ENCODE results near the gene TAB2. TPM values are rescaled to one million over a fixed set of nuclear protein-coding genes. Genes with fewer than 3 reads are reported as not detected.
"Not testable (repeated sequence)": the region's sequence is repeated elsewhere in the genome, so short reads cannot be mapped to it uniquely, and the experiment has no call there.

TAB2 gene
- total RNA-seq, 3 donors from 2014 or later: 63.3 to 91.0 (median 75.8) TPM

DNA sequence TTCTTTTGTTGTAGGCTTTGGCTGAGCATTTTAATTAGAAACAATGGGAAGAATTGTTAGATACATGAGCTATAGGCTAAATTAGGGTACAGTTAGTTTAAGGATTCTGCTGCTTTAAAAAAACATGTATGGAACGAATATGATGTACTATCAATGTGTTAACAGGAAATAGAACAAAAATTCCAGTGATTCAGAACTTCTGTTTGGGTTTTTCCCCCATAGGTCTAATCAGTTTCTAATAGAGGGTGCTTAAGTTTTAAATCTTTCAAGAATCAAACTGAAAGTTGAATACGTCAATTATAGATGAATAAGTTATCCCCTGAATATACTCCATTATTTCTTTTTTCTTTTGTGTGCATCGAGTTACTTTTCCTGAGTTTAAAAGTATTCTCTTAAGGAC lies 1.9 kb downstream of the TAB2 start:
- H3K4me1 ChIP-seq: peaks cover 0 to 8% of the 10 kb centered on the region in 2 donors
- DNase-seq (ENCODE audit: low spot score in 2 of 2): no peak
- no peaks in the 10 kb centered on the region for H3K36me3 ChIP-seq
- H3K27ac ChIP-seq: peak overlapping the region; percentile 99
- H3K4me3 ChIP-seq: peak overlapping the region; percentile 96 to 97 (median 96)
- H3K27me3 ChIP-seq: no peaks in the 10 kb centered on the region
- intact Hi-C loops (cut with DNase I; ENCODE audit: low total_unique reads): no loop called here
- no peaks in the 10 kb centered on the region for H3K9me3 ChIP-seq
- TF ChIP-seq, protein P1, sequence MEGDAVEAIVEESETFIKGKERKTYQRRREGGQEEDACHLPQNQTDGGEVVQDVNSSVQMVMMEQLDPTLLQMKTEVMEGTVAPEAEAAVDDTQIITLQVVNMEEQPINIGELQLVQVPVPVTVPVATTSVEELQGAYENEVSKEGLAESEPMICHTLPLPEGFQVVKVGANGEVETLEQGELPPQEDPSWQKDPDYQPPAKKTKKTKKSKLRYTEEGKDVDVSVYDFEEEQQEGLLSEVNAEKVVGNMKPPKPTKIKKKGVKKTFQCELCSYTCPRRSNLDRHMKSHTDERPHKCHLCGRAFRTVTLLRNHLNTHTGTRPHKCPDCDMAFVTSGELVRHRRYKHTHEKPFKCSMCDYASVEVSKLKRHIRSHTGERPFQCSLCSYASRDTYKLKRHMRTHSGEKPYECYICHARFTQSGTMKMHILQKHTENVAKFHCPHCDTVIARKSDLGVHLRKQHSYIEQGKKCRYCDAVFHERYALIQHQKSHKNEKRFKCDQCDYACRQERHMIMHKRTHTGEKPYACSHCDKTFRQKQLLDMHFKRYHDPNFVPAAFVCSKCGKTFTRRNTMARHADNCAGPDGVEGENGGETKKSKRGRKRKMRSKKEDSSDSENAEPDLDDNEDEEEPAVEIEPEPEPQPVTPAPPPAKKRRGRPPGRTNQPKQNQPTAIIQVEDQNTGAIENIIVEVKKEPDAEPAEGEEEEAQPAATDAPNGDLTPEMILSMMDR (IDR thresholded peaks at IDR 0.05): no peak
- TF ChIP-seq POLR2A (IDR thresholded peaks at IDR 0.05) (no peak), POLR2AphosphoS5 (IDR thresholded peaks at IDR 0.05) (no peak)

DNA sequence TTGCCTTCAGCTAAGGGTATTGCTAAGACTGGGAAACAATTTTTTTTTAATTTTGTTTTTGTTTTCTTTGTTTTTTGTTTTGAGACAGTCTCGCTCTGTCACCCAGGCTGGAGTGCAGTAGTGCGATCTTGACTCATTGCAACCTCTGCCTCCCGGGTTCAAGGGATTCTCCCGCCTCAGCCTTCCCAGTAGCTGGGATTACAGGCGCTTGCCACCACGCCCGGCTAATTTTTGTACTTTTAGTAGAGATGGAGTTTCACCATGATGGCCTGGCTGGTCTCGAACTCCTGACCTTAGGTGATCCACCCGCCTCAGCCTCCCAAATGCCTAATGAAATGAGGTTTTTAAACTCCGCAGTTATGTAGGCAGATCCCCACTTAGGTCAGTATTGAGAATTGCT lies 2.5 kb downstream of the TAB2 start:
- H3K9me3 ChIP-seq; H3K4me1 ChIP-seq; H3K36me3 ChIP-seq; H3K27me3 ChIP-seq; DNase-seq (ENCODE audit: low spot score in 2 of 2); intact Hi-C loops (cut with DNase I; ENCODE audit: low total_unique reads): not testable (repeated sequence)
- Histone ChIP-seq H3K27ac (peak overlapping the region in 1 of 2 donors; percentile 99), H3K4me3 (peak overlapping the region in 2 of 3 donors; percentile 96)

DNA sequence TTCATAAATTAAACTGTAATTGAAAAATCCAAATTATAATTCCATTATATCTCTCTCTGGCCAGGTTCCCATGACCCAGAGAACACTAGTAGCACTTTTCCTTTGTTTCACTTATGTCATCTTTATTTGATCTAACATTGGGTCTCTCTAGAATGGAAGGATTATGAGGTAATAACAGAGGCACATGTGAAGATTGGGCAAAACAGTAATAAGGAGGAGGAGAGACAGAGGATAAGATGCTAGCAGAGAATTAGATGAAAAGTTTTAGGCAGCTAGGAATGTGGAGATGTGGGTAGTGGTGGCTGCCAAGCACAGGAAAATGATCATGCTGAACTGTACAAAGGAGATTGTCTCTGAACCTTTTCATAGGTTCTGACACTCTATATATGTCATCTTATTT lies 3.3 kb downstream of the TAB2 start:
- H3K9me3 ChIP-seq: no peaks in the 10 kb centered on the region
- H3K4me3 ChIP-seq: no peak overlapping the region
- no peak for DNase-seq (ENCODE audit: low spot score in 2 of 2)
- H3K4me1 ChIP-seq: peaks cover 0 to 8% of the 10 kb centered on the region in 2 donors
- H3K27ac ChIP-seq: no peak overlapping the region
- no peaks in the 10 kb centered on the region for H3K36me3 ChIP-seq
- TF ChIP-seq POLR2AphosphoS5 (IDR thresholded peaks at IDR 0.05) (no peak), POLR2A (IDR thresholded peaks at IDR 0.05) (no peak)
- TF ChIP-seq, protein P1 (IDR thresholded peaks at IDR 0.05): no peak
- intact Hi-C loops (cut with DNase I; ENCODE audit: low total_unique reads): no loop called here
- no peaks in the 10 kb centered on the region for H3K27me3 ChIP-seq

DNA sequence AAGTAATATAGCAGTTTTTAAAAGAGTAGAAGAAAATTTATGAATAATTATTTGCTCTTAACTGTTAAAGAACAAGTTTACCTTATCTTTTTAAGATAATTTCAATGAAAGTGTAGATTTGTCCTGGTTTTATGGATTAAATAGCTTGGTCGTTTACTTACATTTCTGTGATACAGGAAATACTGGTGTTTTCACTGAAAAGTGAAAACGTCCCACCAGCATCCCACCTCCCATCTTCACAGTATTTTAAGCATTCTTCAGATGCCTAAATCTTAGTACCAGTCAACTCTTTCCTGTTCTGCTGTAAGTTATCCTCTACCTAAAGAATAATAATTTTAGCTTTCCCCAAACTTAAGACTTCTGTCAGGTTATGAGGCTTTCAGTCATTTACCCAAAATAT lies 5.8 kb downstream of the TAB2 start:
- intact Hi-C loops (cut with DNase I; ENCODE audit: low total_unique reads): no loop called here
- H3K4me3 ChIP-seq: no peak overlapping the region
- H3K36me3 ChIP-seq: no peaks in the 10 kb centered on the region
- H3K4me1 ChIP-seq: peaks cover 0 to 15% of the 10 kb centered on the region in 2 donors
- no peaks in the 10 kb centered on the region for H3K27me3 ChIP-seq
- no peaks in the 10 kb centered on the region for H3K9me3 ChIP-seq
- DNase-seq (ENCODE audit: low spot score in 2 of 2): no peak
- TF ChIP-seq POLR2A (IDR thresholded peaks at IDR 0.05): no peak
- no peak for TF ChIP-seq POLR2AphosphoS5 (IDR thresholded peaks at IDR 0.05)
- TF ChIP-seq, protein P1 (IDR thresholded peaks at IDR 0.05): no peak
- H3K27ac ChIP-seq: no peak overlapping the region

DNA sequence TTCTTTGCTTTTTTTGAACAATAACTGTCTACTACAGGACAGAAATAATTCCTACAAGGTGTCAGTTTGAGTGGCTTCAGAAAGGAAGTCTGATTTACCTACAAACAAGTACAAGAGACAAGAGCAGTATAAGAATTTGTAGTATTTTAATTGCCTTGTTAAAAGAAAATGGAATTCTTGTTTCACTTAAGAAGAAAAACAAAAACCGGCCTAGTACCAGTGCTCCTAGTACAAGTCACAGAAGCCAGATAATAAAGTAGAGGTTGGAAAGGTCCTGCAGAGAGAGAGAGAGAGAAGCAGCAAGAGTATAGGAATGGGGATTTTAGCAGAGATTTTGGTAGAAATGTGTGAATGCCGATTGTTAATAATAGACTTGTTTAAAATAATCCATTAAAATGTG lies 6.4 kb downstream of the TAB2 start:
- intact Hi-C loops (cut with DNase I; ENCODE audit: low total_unique reads): no loop called here
- H3K27me3 ChIP-seq: no peaks in the 10 kb centered on the region
- peak overlapping the region in 1 of 2 donors; percentile 15 for H3K27ac ChIP-seq
- no peak overlapping the region for H3K4me3 ChIP-seq
- H3K36me3 ChIP-seq: no peaks in the 10 kb centered on the region
- no peaks in the 10 kb centered on the region for H3K9me3 ChIP-seq
- TF ChIP-seq POLR2A (IDR thresholded peaks at IDR 0.05): no peak
- TF ChIP-seq, protein P1 (IDR thresholded peaks at IDR 0.05): no peak
- TF ChIP-seq POLR2AphosphoS5 (IDR thresholded peaks at IDR 0.05): no peak
- H3K4me1 ChIP-seq: peaks cover 0 to 15% of the 10 kb centered on the region in 2 donors
- DNase-seq (ENCODE audit: low spot score in 2 of 2): no peak

DNA sequence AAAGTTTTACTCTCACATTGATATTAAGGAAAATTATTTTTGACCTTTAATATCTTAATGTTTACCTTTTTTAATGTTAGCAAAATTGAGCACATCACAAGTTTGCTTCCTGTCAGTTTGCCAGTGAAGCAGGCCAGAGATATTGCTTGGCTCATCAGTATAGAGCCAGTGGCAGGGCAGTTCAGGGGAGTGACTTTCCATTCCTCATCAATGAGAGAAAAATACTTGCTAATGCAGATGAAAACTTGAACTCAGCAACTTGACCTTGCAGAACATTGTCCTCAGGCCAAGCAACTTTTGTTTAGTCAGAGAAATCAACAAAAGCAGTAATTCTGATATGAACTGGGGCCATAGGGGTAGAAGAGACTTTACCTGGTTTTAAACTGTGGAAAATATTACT lies 6.9 kb downstream of the TAB2 start:
- no peaks in the 10 kb centered on the region for H3K36me3 ChIP-seq
- intact Hi-C loops (cut with DNase I; ENCODE audit: low total_unique reads): no loop called here
- TF ChIP-seq POLR2AphosphoS5 (IDR thresholded peaks at IDR 0.05) (no peak), POLR2A (IDR thresholded peaks at IDR 0.05) (no peak)
- TF ChIP-seq, protein P1 (IDR thresholded peaks at IDR 0.05): no peak
- H3K27ac ChIP-seq: no peak overlapping the region
- DNase-seq (ENCODE audit: low spot score in 2 of 2): no peak
- no peaks in the 10 kb centered on the region for H3K27me3 ChIP-seq
- H3K4me1 ChIP-seq: peaks cover 0 to 15% of the 10 kb centered on the region in 2 donors
- no peaks in the 10 kb centered on the region for H3K9me3 ChIP-seq
- no peak overlapping the region for H3K4me3 ChIP-seq
